NT2/D1 (cell line): Measurements from ENCODE around the gene LIPE.

Source experiments
- SUZ12 ChIP-seq: IDR thresholded peaks from 2 replicates; pipeline ENCODE4 v1.6.1; 2011; ENCODE audit not compliant: insufficient read length, insufficient read depth; ENCODE audit errors: extremely low read depth
- YY1 ChIP-seq: IDR thresholded peaks from 2 replicates; pipeline ENCODE4 v1.6.1; 2011; ENCODE audit not compliant: insufficient read length, insufficient read depth
- ZNF274 ChIP-seq: IDR thresholded peaks from 2 replicates; pipeline ENCODE4 v1.6.1; 2011; ENCODE audit warnings: mild to moderate bottlenecking, low read depth, low read length

GRCh38 chr19:42422092-42422900, 4.9 kb downstream of the LIPE start:
- TF ChIP-seq YY1 (no peak), ZNF274 (no peak), SUZ12 (no peak)
